Skeletal muscle tissue (tissue), 4 donors: ENCODE measurements around the gene ADSL. TPM values are rescaled to one million over a fixed set of nuclear protein-coding genes. Genes with fewer than 3 reads are reported as not detected.

Experiments
- H3K27ac ChIP-seq: one replicate; pipeline ENCODE4 v1.7.0; 2013; ENCODE audit warnings: mild to moderate bottlenecking, low read depth, low read length, inconsistent platforms
- H3K27me3 ChIP-seq, 3 donors: one replicate each; pipeline ENCODE4 v1.7.0; 2013; ENCODE audit warnings: low read length in 3 of 3; ENCODE audit not compliant: control insufficient read depth in 3 of 3, insufficient read depth in 3 of 3
- H3K36me3 ChIP-seq, 3 donors: one replicate each; pipeline ENCODE4 v1.7.0; 2013; ENCODE audit warnings: low read length in 3 of 3; ENCODE audit not compliant: control insufficient read depth in 3 of 3, insufficient read depth in 3 of 3
- H3K4me1 ChIP-seq, 3 donors: one replicate each; pipeline ENCODE4 v1.7.0; 2013; ENCODE audit warnings: low read length in 3 of 3, mild to moderate bottlenecking in 3 of 3; ENCODE audit not compliant: control insufficient read depth in 3 of 3, insufficient read depth in 3 of 3
- H3K4me3 ChIP-seq, 3 donors: one replicate each; pipeline ENCODE4 v1.7.0; 2013; ENCODE audit warnings: low read length in 3 of 3
- H3K9ac ChIP-seq, 3 donors: one replicate each; pipeline ENCODE4 v1.7.0; 2013; ENCODE audit warnings: low read length in 3 of 3, mild to moderate bottlenecking in 3 of 3, moderate library complexity in 2 of 3, low read depth in 1 of 3
- H3K9me3 ChIP-seq, 3 donors: one replicate each; pipeline ENCODE4 v1.7.0; 2013; ENCODE audit warnings: low read length in 3 of 3; ENCODE audit not compliant: control insufficient read depth in 3 of 3
- total RNA-seq: library from RNA; depleted of rRNA; stranded (reverse); fragments of >200 nt; gene quantifications from one replicate; pipeline ENCODE4 v1.2.3, GENCODE V29; 2014
- donor health status: Osteomylitis.

ADSL gene
- total RNA-seq, 1 donor from 2014 or later, result 281 TPM

GRCh38 chr22:40414311-40414710 lies 68.0 kb downstream of the ADSL start:
- Histone ChIP-seq H3K36me3 (peaks cover 41 to 56% (median 50%) of the 10 kb centered on the region in 3 donors), H3K4me1 (peaks cover 7 to 25% (median 8%) of the 10 kb centered on the region in 3 donors), H3K27ac (no peak overlapping the region)

GRCh38 chr22:40414838-40415505 lies 68.7 kb downstream of the ADSL start:
- H3K27ac ChIP-seq, result no peak overlapping the region
- no peak overlapping the region for H3K9ac ChIP-seq
- no peaks in the 10 kb centered on the region for H3K9me3 ChIP-seq
- peaks cover 7 to 25% (median 8%) of the 10 kb centered on the region in 3 donors for H3K4me1 ChIP-seq
- peaks cover 41 to 55% (median 50%) of the 10 kb centered on the region in 3 donors for H3K36me3 ChIP-seq
- no peak overlapping the region for H3K4me3 ChIP-seq
- H3K27me3 ChIP-seq, result no peaks in the 10 kb centered on the region

More at GRCh38 chr22:40414311-40414710, 68.0 kb downstream of the ADSL start:
- Histone ChIP-seq H3K9me3 (no peaks in the 10 kb centered on the region), H3K27me3 (no peaks in the 10 kb centered on the region), H3K9ac (no peak overlapping the region), H3K4me3 (no peak overlapping the region)

- no peak overlapping the region for H3K27ac ChIP-seq
- no peak overlapping the region for H3K9ac ChIP-seq
- no peaks in the 10 kb centered on the region for H3K9me3 ChIP-seq
- peaks cover 7 to 20% (median 8%) of the 10 kb centered on the region in 3 donors for H3K4me1 ChIP-seq
- H3K4me3 ChIP-seq, result no peak overlapping the region
- H3K27me3 ChIP-seq, result no peaks in the 10 kb centered on the region
- peaks cover 42 to 56% (median 52%) of the 10 kb centered on the region in 3 donors for H3K36me3 ChIP-seq
Measured at GRCh38 chr22:40415531-40416266, 69.4 kb downstream of the ADSL start.

- Histone ChIP-seq H3K36me3 (peaks cover 42 to 56% (median 52%) of the 10 kb centered on the region in 3 donors), H3K27ac (no peak overlapping the region)
Measured at GRCh38 chr22:40416267-40416570, 69.9 kb downstream of the ADSL start.

GRCh38 chr22:40416636-40417035 lies 70.3 kb downstream of the ADSL start:
- Histone ChIP-seq H3K9me3 (no peaks in the 10 kb centered on the region), H3K4me1 (peaks cover 0 to 13% (median 5%) of the 10 kb centered on the region in 3 donors), H3K4me3 (no peak overlapping the region), H3K27me3 (no peaks in the 10 kb centered on the region), H3K36me3 (peaks cover 42 to 57% (median 51%) of the 10 kb centered on the region in 3 donors), H3K27ac (no peak overlapping the region), H3K9ac (no peak overlapping the region)

More at GRCh38 chr22:40416267-40416570, 69.9 kb downstream of the ADSL start:
- no peak overlapping the region for H3K4me3 ChIP-seq
- H3K9me3 ChIP-seq, result no peaks in the 10 kb centered on the region
- no peaks in the 10 kb centered on the region for H3K27me3 ChIP-seq
- H3K9ac ChIP-seq, result no peak overlapping the region
- peaks cover 3 to 15% (median 5%) of the 10 kb centered on the region in 3 donors for H3K4me1 ChIP-seq

- H3K27ac ChIP-seq, result no peak overlapping the region
- H3K4me1 ChIP-seq, result peaks cover 3 to 17% (median 6%) of the 10 kb centered on the region in 3 donors
- no peaks in the 10 kb centered on the region for H3K9me3 ChIP-seq
- peaks cover 45 to 59% (median 54%) of the 10 kb centered on the region in 3 donors for H3K36me3 ChIP-seq
- H3K4me3 ChIP-seq, result no peak overlapping the region
- H3K27me3 ChIP-seq, result no peaks in the 10 kb centered on the region
- no peak overlapping the region for H3K9ac ChIP-seq
Measured at GRCh38 chr22:40417041-40417440, 70.7 kb downstream of the ADSL start.

- peaks cover 11 to 25% (median 14%) of the 10 kb centered on the region in 3 donors for H3K4me1 ChIP-seq
Measured at GRCh38 chr22:40417881-40418280, 71.6 kb downstream of the ADSL start.

GRCh38 chr22:40418366-40419201 lies 72.3 kb downstream of the ADSL start:
- Histone ChIP-seq H3K36me3 (peaks cover 57 to 71% (median 69%) of the 10 kb centered on the region in 3 donors), H3K27ac (no peak overlapping the region), H3K4me3 (no peak overlapping the region), H3K9ac (no peak overlapping the region), H3K27me3 (no peaks in the 10 kb centered on the region), H3K9me3 (no peaks in the 10 kb centered on the region), H3K4me1 (peaks cover 16 to 32% (median 20%) of the 10 kb centered on the region in 3 donors)

More at GRCh38 chr22:40417881-40418280, 71.6 kb downstream of the ADSL start:
- H3K27me3 ChIP-seq, result no peaks in the 10 kb centered on the region
- no peaks in the 10 kb centered on the region for H3K9me3 ChIP-seq
- no peak overlapping the region for H3K4me3 ChIP-seq
- no peak overlapping the region for H3K9ac ChIP-seq
- H3K27ac ChIP-seq, result no peak overlapping the region
- peaks cover 52 to 64% (median 62%) of the 10 kb centered on the region in 3 donors for H3K36me3 ChIP-seq

GRCh38 chr22:40419718-40420117 lies 73.4 kb downstream of the ADSL start:
- no peaks in the 10 kb centered on the region for H3K9me3 ChIP-seq
- peaks cover 28 to 44% (median 31%) of the 10 kb centered on the region in 3 donors for H3K4me1 ChIP-seq
- H3K36me3 ChIP-seq, result peaks cover 57 to 77% (median 74%) of the 10 kb centered on the region in 3 donors
- no peak overlapping the region for H3K4me3 ChIP-seq
- no peaks in the 10 kb centered on the region for H3K27me3 ChIP-seq
- H3K27ac ChIP-seq, result no peak overlapping the region
- H3K9ac ChIP-seq, result no peak overlapping the region
